T47D (cell line): ENCODE data around the gene CD86.

Experiments
- DNase-seq, 2 experiments: peaks; one replicate each; pipeline versions ENCODE4 v3.0.0 to v3.0.0-alpha.2; 2011 to 2012; ENCODE audit warnings: low read depth in 1 of 2, low spot score in 1 of 2
- JUND ChIP-seq: IDR thresholded peaks from 2 replicates; pipeline ENCODE4 v1.6.1; 2012; ENCODE audit warnings: low read depth
- in situ Hi-C: cut with HindIII; loops from 2 replicates; pipeline ENCODE4 v1.10.0; 2016; ENCODE audit warnings: low sequenced_read_pairs, low pct_unique_long_range_greater_than_20kb

The CD86 gene

GRCh38 chr3:122055215-122055614 is at the start of gene CD86:
Gene CD86, plus strand, starts transcription at chr3:122055362. Its CDS starts 128 bp downstream, at chr3:122055490.
- in situ Hi-C loops: no loop called here
- no peak for TF ChIP-seq JUND
- DNase-seq: no peak

- in situ Hi-C loops: no loop called here
- no peak for TF ChIP-seq JUND
- no peak for DNase-seq
Measured at GRCh38 chr3:122006267-122006666, 48.9 kb upstream of the CD86 start.

GRCh38 chr3:122008166-122008565 is 47.0 kb upstream of the CD86 start:
- no peak for DNase-seq
- in situ Hi-C loops: no loop called here

GRCh38 chr3:122010506-122010905 is 44.7 kb upstream of the CD86 start:
- no peak for TF ChIP-seq JUND
- in situ Hi-C loops: no loop called here
- no peak for DNase-seq

More at GRCh38 chr3:122008166-122008565, 47.0 kb upstream of the CD86 start:
- TF ChIP-seq JUND: no peak

GRCh38 chr3:122011396-122011795 is 43.8 kb upstream of the CD86 start:
- no peak for DNase-seq
- in situ Hi-C loops: no loop called here
- TF ChIP-seq JUND: no peak

GRCh38 chr3:122012821-122013220 is 42.3 kb upstream of the CD86 start:
- no peak for TF ChIP-seq JUND
- DNase-seq: no peak
- in situ Hi-C loops: no loop called here

- no peak for DNase-seq
- in situ Hi-C loops: no loop called here
- TF ChIP-seq JUND: no peak
Measured at GRCh38 chr3:122013448-122013925, 41.7 kb upstream of the CD86 start.

GRCh38 chr3:122014741-122015140 is 40.4 kb upstream of the CD86 start:
- in situ Hi-C loops: no loop called here

GRCh38 chr3:122019493-122019892 is 35.7 kb upstream of the CD86 start:
- TF ChIP-seq JUND: no peak
- DNase-seq: no peak
- in situ Hi-C loops: no loop called here

More at GRCh38 chr3:122014741-122015140, 40.4 kb upstream of the CD86 start:
- no peak for TF ChIP-seq JUND
- no peak for DNase-seq

GRCh38 chr3:122021037-122021436 is 34.1 kb upstream of the CD86 start:
- DNase-seq: no peak
- no peak for TF ChIP-seq JUND
- in situ Hi-C loops: no loop called here

- in situ Hi-C loops: no loop called here
- peak; percentile 82 to 84 for DNase-seq
- TF ChIP-seq JUND: no peak
Measured at GRCh38 chr3:122021811-122022401, 33.3 kb upstream of the CD86 start, which contains the start of gene ILDR1. Gene ILDR1, minus strand, starts transcription at chr3:122022247. Its CDS starts 170 bp downstream, at chr3:122022077.

GRCh38 chr3:122023335-122023910 is 31.7 kb upstream of the CD86 start:
- in situ Hi-C loops: no loop called here
- no peak for TF ChIP-seq JUND
- no peak for DNase-seq

GRCh38 chr3:122024800-122025199 is 30.4 kb upstream of the CD86 start:
- DNase-seq: no peak
- no peak for TF ChIP-seq JUND
- in situ Hi-C loops: no loop called here

- DNase-seq: no peak
- in situ Hi-C loops: no loop called here
- no peak for TF ChIP-seq JUND
Measured at GRCh38 chr3:122025296-122025695, 29.9 kb upstream of the CD86 start.
